KG1 (cell line): Measurements from ENCODE around the gene PPM1G.
A peak's percentile ranks its signal among the peaks of the same experiment; 100 is the strongest.

Experiments
- DNase-seq: peaks from one replicate; lab custom pipeline; 2025; lab: John Stamatoyannopoulos, UW

The PPM1G gene

GRCh38 chr2:27412419-27413152 lies 3.2 kb upstream of the PPM1G start:
- no peak for DNase-seq

DNA sequence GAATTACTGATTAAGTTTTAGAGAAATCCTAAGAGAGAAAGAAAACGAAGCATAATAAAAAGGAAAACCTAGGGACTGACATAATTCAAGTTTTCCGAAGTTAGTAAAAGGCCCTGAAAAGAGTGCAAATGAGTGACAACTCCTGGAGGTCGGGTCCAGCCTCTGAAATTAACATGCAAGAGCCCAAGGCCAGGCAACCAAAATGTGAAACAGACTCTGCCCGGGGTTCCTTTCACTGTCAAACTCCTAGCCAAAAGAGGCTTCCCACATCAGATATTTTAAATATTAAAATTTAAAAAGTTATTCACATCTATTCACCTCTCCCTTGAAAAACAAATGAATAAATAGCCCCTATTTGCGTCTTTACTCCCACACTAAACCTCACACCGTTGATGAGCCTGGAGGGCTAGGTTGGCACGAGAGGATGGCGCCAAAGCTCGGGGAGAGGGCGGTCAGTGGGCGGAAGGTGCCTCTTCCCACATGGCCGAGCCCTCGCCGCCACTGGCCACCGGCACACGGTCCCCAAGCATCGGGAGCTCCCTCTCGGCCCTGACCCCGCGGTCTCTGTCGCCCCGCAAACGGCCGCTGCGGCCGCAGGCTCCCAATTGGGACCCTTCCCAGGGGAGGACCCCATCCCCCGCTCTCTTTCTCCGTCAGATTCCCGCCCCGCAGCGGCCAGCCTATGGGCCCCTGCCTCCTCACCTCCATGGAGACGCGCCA lies 630 bp downstream of the PPM1G start:
- DNase-seq = no peak

DNA sequence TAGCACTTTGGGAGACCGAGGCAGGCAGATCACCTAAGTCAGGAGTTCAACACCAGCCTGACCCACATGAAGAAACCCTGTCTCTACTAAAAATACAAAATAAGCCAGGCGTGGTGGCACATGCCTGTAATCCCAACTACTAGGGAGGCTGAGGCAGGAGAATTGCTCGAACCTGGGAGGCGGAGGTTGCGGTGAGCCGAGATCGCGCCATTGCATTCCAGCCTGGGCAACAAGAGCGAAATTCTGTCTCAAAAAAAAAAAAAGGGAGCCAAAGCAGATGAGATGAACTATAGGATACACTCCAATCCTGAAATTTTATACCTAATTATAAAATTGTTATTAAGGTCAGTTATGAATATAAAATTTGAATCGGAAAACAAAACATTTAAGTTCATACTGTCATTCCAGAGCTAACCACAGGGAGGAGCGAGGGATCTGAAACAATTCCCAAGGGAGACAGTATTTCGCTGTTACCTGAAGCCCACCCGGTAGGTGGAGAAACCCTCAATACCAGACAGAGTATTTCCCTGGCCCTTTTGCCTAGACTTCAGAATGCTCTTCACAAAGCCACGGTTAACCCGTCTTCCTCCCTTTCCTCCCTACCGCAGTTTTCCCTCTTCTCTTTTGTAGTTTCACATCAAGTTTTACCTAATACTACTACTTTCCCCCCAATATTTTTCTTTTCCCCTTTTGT lies 1.4 kb downstream of the PPM1G start:
- no peak for DNase-seq

GRCh38 chr2:27400348-27401135 lies 8.8 kb downstream of the PPM1G start:
- no peak for DNase-seq

- DNase-seq = no peak
These were observed 10.4 kb downstream of the PPM1G start for GRCh38 chr2:27398962-27399361.

GRCh38 chr2:27393225-27393624 lies 16.2 kb downstream of the PPM1G start:
- DNase-seq = no peak

GRCh38 chr2:27390822-27391679 lies 18.3 kb downstream of the PPM1G start:
- DNase-seq = no peak

- no peak for DNase-seq
These were observed 27.7 kb downstream of the PPM1G start for GRCh38 chr2:27381577-27382181.

GRCh38 chr2:27380626-27381545 lies 28.5 kb downstream of the PPM1G start, which contains the start of gene ZNF513:
ZNF513 (minus strand) TSS chr2:27380734; CDS start chr2:27380526, 208 bp downstream.
- DNase-seq = peak; percentile 88

DNA sequence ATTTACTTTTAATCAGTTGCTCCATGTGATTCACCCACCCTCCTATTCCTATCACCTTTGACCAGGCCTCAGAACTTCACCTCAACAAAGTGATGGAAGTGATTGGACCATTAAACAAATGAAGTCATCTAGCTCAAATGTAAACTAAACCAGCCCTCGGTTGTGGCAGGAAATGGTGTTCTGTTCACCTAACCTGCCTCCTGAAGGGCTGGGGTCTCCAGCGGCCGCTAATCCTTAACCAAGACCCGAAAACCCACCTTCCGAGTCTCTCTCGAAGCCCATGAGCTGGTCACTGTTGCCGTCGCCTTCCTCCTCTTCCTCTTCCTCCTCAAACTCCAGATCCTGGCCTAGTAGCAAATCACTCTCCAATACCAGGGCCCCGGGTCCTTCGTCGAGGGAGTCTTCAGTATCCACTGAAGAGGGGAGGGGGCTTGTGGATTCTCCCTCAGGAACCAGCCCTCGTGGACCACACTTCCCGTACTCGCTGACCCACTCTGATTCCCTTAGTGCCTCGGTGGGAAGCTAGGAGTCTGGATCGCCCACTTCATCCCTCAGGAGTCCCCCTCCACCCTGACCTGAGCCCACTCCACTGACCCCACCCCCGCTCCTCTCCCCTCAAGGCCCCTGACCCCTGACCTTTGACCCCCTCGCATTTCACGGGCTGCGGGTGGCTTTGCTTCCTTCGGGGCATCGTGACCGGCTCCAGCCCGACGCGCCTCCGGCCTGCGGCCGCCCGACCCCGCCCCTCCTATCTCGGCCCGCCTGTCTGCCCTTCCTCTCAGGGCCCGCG lies 29.4 kb downstream of the PPM1G start:
- no peak for DNase-seq

DNA sequence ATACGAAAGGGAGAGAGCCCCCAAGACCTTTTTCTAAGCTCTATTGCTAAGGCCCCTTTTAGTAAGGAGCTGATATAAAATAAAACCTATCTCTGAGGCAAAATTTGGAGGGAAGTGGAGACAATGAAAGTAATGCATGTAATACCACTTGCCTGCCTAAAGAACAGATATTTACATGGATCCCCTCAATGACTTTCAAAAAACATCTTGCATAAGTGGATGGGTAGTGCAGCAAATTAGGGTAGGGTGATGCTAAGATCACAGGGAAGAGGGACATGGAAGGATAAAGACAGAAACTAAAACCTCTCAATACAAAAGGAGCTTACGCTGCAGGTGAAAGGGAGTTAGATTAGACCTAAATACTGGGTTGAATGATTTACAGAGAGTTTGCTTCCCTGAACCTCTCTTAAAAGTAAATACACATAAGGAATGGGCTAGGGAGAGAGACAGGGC lies 30.0 kb downstream of the PPM1G start:
- DNase-seq = no peak

GRCh38 chr2:27378809-27379290 lies 30.5 kb downstream of the PPM1G start:
- DNase-seq = no peak

DNA sequence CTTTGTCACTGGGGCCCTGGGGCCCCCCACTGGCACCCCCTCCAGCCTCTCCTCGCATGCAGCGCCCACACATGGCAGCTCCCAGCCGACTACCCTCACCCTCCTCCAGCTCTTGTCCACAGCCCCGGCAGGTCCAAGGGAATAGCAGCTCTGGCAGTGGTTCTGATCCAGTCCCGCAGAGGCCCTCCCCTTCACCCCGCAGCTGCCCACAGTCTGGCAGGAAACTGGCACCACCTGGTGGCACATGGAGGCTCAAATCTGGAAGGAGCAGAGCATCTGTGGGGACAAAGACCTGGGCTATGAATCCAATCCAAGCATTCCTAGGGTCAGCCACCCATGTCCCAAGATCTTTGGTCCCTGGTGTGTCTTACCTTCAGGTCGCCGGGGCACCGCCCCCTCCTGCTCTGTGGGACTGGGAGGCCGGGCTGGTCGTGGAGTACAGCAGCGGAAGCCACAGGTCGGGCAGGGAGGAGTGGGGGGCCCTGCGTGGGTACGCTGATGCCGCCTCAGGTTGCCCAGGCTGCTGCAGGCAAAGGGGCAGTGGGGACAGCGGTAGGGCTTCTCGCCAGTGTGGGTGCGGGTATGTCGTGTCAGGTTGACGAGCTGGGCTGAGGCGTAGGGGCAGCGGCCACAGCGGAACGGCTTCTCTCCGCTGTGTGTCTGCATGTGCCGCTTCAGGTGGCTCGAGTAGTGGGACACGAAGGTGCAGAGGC lies 31.1 kb downstream of the PPM1G start:
- no peak for DNase-seq

DNA sequence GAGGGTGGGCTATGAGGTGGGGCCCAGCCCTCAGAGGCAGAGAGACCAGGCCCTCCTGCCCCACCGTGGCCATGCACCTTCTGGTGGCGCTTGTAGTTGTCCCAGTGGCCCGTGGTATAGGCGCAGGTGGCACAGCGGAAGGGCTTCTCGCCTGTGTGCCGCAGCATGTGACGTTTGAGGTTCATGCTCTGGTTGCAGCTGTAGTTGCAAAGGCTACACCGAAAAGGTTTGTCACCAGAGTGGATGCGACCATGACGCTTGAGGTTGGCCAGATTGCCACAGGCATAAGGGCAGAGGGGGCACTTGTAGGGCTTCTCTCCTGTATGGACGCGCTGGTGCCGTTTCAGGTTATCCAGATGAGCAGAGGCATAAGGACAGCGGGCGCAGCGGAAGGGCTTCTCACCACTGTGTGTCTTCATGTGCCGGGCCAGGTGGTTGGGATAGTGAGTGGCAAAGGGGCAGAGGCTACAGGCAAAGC lies 31.7 kb downstream of the PPM1G start:
- DNase-seq = no peak

- DNase-seq = no peak
These were observed 32.3 kb downstream of the PPM1G start for GRCh38 chr2:27376866-27377617.

DNA sequence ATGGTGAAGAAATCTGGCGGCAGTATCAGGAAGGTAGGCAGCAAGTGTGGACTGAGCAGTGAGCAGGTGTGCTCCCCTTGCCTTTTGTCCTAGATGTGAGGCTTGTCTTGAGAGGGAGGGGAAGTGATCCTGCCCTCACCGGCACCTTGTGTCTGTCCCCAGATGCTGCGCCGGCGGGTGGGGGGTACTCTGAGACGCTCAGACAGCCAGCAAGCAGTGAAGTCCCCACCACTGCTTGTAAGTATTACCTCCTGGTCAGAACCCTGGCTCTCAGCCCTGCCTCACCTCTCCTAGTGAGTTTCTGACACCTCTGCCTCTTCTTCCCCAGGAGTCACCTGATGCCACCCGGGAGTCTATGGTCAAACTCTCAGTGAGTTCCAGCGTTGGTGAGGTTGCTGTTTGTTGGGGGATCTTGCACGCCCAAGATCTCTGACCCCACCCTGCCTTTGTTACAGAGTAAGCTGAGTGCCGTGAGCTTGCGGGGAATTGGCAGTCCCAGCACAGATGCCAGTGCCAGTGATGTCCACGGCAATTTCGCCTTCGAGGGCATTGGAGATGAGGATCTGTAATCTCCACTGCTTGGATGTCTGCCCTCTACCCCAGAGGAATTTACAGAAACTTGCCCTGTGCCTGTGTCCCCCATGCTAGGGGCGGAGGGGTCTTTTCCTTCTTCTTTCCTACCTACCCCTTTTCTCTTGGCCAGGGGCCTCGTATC lies 33.1 kb downstream of the PPM1G start:
- DNase-seq = no peak
